ENCODE results near the gene S100A7A.
"Not testable (repeated sequence)": the region's sequence is repeated elsewhere in the genome, so short reads cannot be mapped to it uniquely, and the experiment has no call there.

S100A7A gene

GRCh38 chr1:153439273-153439672 lies 23.0 kb downstream of the S100A7A start:
- no peak for TF ChIP-seq CTCF (IDR thresholded peaks at IDR 0.05; ENCODE audit: low read depth, low read length, missing control alignments)
- Histone ChIP-seq H3K36me3 (replicated peaks) (no peaks in the 10 kb centered on the region), H3K27ac (no peak overlapping the region), H3K4me3 (ENCODE audit: low read depth, low read length) (no peak overlapping the region), H3K27me3 (replicated peaks) (no peaks in the 10 kb centered on the region)
- no peak for DNase-seq
- in situ Hi-C loops (cut with HindIII; ENCODE audit: low pct_ligation_motif_present, low sequenced_read_pairs) = no loop called here

GRCh38 chr1:153441238-153441755 lies 25.0 kb downstream of the S100A7A start:
- TF ChIP-seq CTCF (IDR thresholded peaks at IDR 0.05; ENCODE audit: low read depth, low read length, missing control alignments) = no peak

GRCh38 chr1:153443486-153443885 lies 27.2 kb downstream of the S100A7A start:
- DNase-seq = no peak
- TF ChIP-seq CTCF (IDR thresholded peaks at IDR 0.05; ENCODE audit: low read depth, low read length, missing control alignments) = no peak
- no peak overlapping the region for H3K4me3 ChIP-seq (ENCODE audit: low read depth, low read length)
- in situ Hi-C loops (cut with HindIII; ENCODE audit: low pct_ligation_motif_present, low sequenced_read_pairs) = no loop called here
- H3K27ac ChIP-seq = no peak overlapping the region
- no peaks in the 10 kb centered on the region for H3K27me3 ChIP-seq (replicated peaks)
- H3K36me3 ChIP-seq (replicated peaks) = no peaks in the 10 kb centered on the region

More at GRCh38 chr1:153441238-153441755, 25.0 kb downstream of the S100A7A start:
- in situ Hi-C loops (cut with HindIII; ENCODE audit: low pct_ligation_motif_present, low sequenced_read_pairs) = no loop called here
- no peaks in the 10 kb centered on the region for H3K27me3 ChIP-seq (replicated peaks)
- H3K27ac ChIP-seq = no peak overlapping the region
- H3K4me3 ChIP-seq (ENCODE audit: low read depth, low read length) = no peak overlapping the region
- no peaks in the 10 kb centered on the region for H3K36me3 ChIP-seq (replicated peaks)
- no peak for DNase-seq

- H3K36me3 ChIP-seq (replicated peaks) = no peaks in the 10 kb centered on the region
- H3K27me3 ChIP-seq (replicated peaks) = no peaks in the 10 kb centered on the region
- H3K27ac ChIP-seq = no peak overlapping the region
- in situ Hi-C loops (cut with HindIII; ENCODE audit: low pct_ligation_motif_present, low sequenced_read_pairs) = no loop called here
- no peak for DNase-seq
- TF ChIP-seq CTCF (IDR thresholded peaks at IDR 0.05; ENCODE audit: low read depth, low read length, missing control alignments) = no peak
- no peak overlapping the region for H3K4me3 ChIP-seq (ENCODE audit: low read depth, low read length)
These were observed 27.8 kb downstream of the S100A7A start for GRCh38 chr1:153444078-153444477.

GRCh38 chr1:153447498-153448170 lies 31.3 kb downstream of the S100A7A start:
- H3K4me3 ChIP-seq (ENCODE audit: low read depth, low read length) = no peak overlapping the region
- no peak overlapping the region for H3K27ac ChIP-seq
- in situ Hi-C loops (cut with HindIII; ENCODE audit: low pct_ligation_motif_present, low sequenced_read_pairs) = no loop called here
- H3K36me3 ChIP-seq (replicated peaks) = no peaks in the 10 kb centered on the region
- peak; percentile 38 for DNase-seq
- no peaks in the 10 kb centered on the region for H3K27me3 ChIP-seq (replicated peaks)
- no peak for TF ChIP-seq CTCF (IDR thresholded peaks at IDR 0.05; ENCODE audit: low read depth, low read length, missing control alignments)

GRCh38 chr1:153448851-153449250 lies 32.5 kb downstream of the S100A7A start:
- H3K27ac ChIP-seq; H3K4me3 ChIP-seq (ENCODE audit: low read depth, low read length); H3K27me3 ChIP-seq (replicated peaks); in situ Hi-C loops (cut with HindIII; ENCODE audit: low pct_ligation_motif_present, low sequenced_read_pairs); H3K36me3 ChIP-seq (replicated peaks); DNase-seq: not testable (repeated sequence)

All from brain microvascular endothelial cell (primary cell).